GM12892 (cell line): ENCODE measurements around the gene TIGAR.

Experiments
- POLR2A ChIP-seq: IDR thresholded peaks from 2 replicates; pipeline ENCODE4 v1.6.1; 2011; ENCODE audit warnings: low read depth, low read length, control low read depth
- POLR2AphosphoS5 ChIP-seq: IDR thresholded peaks from 2 replicates; pipeline ENCODE4 v1.6.1; 2011; ENCODE audit warnings: low read depth, low read length, control low read depth
- TAF1 ChIP-seq: IDR thresholded peaks from 2 replicates; pipeline ENCODE4 v1.6.1; 2011; ENCODE audit warnings: low read depth, mild to moderate bottlenecking, control low read depth, low read length, borderline replicate concordance

DNA sequence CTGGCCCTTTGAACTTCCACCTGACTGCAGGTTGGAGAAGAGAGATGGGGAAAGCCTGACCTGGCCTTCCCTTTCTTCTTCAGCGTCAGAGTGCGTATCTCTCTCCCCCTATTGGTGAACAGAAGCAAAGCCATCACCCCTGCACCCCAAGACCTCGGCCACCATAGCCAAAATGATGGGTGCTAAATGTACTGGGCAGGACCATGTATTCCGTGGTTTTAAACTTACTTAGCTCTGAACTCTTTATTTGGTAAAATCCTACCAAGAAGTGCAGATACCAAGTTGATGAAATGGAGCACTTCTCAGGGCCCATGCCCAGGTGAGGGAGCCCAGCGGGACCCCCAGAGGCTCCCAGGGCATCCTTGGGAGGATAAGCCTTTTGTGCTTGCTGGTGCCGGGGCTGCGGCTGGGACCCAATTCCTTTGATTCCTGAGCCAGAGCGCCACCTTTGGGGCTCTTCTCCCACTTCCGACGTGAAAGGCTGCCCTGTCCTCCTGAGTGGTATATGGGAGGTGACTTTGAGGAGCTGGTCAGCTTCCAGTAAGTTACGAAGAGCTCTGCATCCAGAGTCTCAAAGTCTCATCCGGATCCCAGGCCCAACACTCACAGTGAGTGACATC, 38.0 kb upstream of the TIGAR start:
- TF ChIP-seq POLR2A: no peak
- no peak for TF ChIP-seq TAF1
- peak; percentile 32; the same call in 1 of the 2 replicates for TF ChIP-seq POLR2AphosphoS5
